C4-2B (cell line): ENCODE results near the gene ABCC10.

Experiments
- CTCF ChIP-seq: fragments of 450-650 bp; conservative IDR thresholded peaks from 2 replicates; pipeline ENCODE4 v1.5.1; 2017; ENCODE audit warnings: mild to moderate bottlenecking
- ZFX ChIP-seq: fragments of 450-650 bp; IDR thresholded peaks from 2 replicates; pipeline ENCODE4 v1.6.1; 2017

DNA sequence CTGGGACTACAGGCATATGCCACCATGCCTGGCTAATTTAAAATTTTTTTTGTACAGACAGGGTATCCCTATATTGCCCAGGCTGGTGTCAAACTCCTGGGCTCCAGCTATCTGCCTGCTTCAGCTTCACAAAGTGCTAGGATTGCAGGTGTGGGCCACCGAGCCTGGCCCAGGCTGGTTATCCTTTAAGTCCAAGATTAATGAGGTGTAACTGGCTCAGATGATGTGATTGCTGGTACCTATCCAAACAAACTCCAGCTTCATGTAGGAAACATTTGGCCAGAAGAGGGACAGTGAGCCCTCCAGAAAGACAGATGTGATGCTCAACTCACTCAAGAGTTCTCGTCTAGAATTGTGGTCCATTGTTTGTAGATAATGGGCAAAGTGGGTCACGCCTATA, 48.7 kb upstream of the ABCC10 start:
- TF ChIP-seq CTCF: no peak
- no peak for TF ChIP-seq ZFX
